Activated CD4-positive, alpha-beta T cell treated with anti-CD3 and anti-CD28 coated beads, Interleukin-2, Interleukin-6, amounts not matched to agents 100 ng/mL and 50 ng/mL, durations not matched to agents 16 hours and 8 hours (primary cell): ENCODE data around the gene NSUN2.
"Not testable (repeated sequence)": the region's sequence is repeated elsewhere in the genome, so short reads cannot be mapped to it uniquely, and the experiment has no call there.

ENCODE experiments used
- DNase-seq: peaks from one replicate; pipeline ENCODE4 v3.0.0-alpha.2; 2020

The NSUN2 gene

GRCh38 chr5:6632888-6633468 lies at the start of gene NSUN2, which contains the start of gene SRD5A1:
TSS of gene NSUN2 (minus strand) at chr5:6633044. CDS start at chr5:6632979, 65 bp downstream.
TSS of gene SRD5A1 (plus strand) at chr5:6633440. CDS start at chr5:6633577, 137 bp downstream.
- peak; percentile 93 for DNase-seq

GRCh38 chr5:6682239-6682638 lies 49.4 kb upstream of the NSUN2 start:
- no peak for DNase-seq

GRCh38 chr5:6681682-6682081 lies 48.8 kb upstream of the NSUN2 start:
- DNase-seq: no peak

- no peak for DNase-seq
These were observed 48.1 kb upstream of the NSUN2 start for GRCh38 chr5:6680922-6681321.

GRCh38 chr5:6678385-6678784 lies 45.5 kb upstream of the NSUN2 start:
- no peak for DNase-seq

DNA sequence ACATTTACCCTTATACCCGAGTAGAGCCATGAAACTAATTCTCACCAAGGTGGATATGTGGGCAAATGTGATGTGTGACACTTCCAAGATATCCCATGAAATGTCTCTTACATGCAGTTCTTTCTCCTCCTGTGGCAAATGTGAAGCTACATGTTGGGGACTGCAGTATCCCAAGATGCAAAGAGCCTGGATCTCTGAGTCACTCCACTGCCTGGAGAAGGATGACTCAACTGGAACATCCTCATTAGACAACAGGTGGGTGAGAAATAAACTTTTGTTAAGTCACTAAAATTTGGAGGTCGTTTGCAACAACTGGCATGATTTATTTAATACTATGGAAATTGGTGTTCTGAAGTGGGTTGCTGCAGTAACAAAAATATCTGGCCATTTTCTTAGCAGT lies 43.9 kb upstream of the NSUN2 start:
- DNase-seq: no peak

- no peak for DNase-seq
These were observed 43.1 kb upstream of the NSUN2 start for GRCh38 chr5:6675784-6676491.

- no peak for DNase-seq
These were observed 42.0 kb upstream of the NSUN2 start for GRCh38 chr5:6674886-6675285.

DNA sequence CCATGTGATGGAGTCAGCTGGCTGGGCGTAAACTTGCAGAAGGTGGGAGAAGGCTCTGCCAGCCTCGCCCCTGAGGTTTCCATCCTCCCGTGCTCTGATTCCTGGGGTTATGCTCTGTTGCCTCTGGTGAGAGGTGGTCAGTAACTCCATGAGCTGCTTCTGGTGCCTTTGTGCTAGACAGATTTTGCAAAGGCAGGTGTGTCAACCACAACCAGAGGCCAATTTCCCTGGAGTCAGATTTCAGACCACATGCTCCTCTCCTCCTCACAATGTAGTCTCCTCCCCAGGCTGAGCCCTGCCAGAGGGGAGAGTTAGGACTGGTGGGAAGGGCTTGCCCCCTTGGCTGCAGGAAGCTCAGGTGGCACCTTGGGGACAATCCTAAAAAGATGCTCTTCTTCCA lies 41.6 kb upstream of the NSUN2 start:
- no peak for DNase-seq

DNA sequence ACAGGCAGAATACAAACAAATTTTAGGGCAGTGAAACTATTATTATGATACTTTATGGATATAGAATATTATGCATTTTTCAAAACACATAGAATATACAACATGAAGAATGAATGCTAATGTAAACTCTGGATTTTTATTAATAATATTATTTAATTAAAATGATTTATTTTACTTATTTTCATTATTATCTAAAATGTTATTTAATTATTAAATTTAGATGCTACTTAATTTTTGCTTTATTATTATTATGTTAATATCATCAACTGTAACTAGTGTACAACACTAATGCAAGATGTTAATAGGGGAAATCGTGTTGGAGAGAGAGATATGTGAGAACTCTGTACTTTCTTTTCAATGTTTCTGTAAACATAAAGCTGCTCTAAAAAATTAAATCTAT lies 41.1 kb upstream of the NSUN2 start:
- no peak for DNase-seq

DNA sequence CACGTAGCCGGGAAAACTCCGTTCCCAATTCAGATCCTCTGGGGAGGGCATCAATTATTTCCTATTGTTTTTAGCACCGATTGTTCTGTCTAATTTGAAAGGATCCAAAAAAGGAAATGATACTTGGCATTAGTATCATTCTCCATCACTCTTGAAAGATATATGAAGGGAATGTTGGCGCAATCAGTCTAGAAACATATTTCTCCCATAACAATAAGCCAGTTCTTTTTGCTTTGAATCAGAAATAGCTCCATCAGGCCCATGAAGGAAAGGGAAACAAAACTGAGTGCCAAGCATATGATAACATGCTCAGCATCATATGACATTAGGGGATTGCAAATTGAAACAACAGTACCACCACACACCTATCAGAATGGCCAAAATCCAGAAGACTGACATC lies 40.2 kb upstream of the NSUN2 start:
- DNase-seq: no peak

DNA sequence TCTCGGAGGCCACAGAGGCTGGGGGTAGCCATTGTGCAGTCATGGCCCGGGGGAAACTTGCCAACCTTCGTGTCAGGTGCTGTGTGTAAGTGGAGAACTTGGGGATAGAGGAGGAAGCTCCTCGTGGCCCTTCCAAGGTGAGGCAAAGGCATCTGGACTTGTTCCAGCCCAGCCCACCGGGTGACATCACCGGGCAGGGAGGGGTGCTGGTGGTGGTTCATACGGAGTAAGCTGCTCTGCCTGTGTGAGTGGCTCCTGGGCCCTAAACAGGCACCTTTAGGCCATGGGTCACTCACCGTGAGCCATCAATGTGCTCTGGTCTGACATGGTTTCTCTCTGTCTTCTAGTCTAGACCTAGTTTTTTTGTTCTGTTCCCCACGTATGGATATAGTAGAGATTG lies 35.9 kb upstream of the NSUN2 start:
- DNase-seq: not testable (repeated sequence)

- DNase-seq: no peak
These were observed 34.8 kb upstream of the NSUN2 start for GRCh38 chr5:6667648-6668047.

- DNase-seq: no peak
These were observed 33.9 kb upstream of the NSUN2 start for GRCh38 chr5:6666762-6667161.

DNA sequence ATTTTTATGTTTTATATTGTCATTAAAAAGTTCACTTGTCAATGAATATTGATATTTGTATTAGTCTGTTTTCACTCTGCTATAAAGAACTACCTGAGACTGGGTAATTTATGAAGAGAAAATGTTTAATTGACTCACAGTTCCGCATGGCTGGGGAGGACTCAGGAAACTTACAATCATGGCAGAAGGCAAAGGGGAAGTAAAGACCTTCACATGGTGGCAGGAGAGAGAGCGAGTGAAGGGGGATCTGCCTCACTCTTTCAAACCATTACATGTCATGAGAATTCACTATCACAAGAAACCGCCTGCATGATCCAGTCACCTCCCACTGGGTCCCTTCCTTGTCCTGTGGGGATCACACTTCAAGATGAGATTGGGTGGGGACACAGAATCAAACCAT lies 27.8 kb upstream of the NSUN2 start:
- no peak for DNase-seq

- DNase-seq: no peak
These were observed 27.3 kb upstream of the NSUN2 start for GRCh38 chr5:6659941-6660684.

DNA sequence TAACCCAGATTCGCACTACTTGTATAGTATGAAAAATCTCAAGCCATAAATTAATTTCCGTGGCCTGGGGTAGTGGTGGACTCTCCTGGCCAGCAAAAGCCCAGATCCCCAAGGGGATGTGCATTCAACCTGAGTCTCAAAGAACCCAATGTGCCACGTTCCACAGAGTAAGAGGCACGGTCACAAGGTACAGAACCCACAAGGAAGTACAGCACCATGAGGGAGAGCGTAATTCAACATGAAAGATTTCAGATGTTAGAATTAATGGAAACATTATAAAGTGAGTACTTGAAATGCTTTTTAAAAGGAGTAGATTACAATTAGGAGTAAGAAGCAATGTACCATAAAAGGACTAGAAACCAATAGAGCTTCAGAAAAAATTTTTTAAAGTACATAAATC lies 23.8 kb upstream of the NSUN2 start:
- no peak for DNase-seq

- no peak for DNase-seq
These were observed 22.6 kb upstream of the NSUN2 start for GRCh38 chr5:6655432-6655831.

DNA sequence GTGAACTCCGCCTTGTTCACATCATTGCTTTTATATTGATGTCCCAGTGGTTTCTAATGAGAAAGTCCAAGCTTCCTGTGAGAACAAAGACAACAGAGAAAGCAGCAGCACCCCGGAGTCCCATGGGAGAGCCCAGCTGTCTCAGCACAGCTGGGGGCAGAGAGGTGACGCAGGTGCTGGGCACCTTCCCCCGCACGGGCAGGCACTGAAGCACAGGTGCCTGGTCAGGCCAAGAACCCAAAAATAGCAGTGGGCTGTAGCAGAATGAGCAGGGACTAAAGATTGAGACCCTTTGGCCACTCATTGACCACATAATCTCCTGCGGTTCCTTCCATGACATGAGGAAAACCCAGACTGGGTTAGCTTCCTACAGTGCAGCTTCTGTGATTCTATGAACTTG lies 19.2 kb upstream of the NSUN2 start:
- DNase-seq: no peak

DNA sequence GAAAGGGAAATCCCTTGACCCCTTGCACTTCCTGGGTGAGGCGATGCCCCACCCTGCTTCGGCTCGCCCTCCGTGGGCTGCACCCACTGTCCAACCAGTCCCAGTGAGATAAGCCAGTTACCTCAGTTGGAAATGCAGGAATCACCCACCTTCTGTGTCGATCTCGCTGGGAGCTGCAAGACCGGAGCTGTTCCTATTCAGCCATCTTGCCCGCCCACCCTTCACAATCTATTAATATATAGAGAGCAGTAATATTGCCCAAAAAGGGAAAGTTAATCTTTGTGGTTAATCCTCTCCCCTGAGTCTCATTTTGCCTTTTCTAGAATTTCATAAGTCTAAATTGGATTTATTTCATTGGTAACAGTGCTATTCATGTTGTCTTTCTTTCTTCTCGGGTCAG lies 16.8 kb upstream of the NSUN2 start:
- no peak for DNase-seq

- DNase-seq: no peak
These were observed 16.3 kb upstream of the NSUN2 start for GRCh38 chr5:6649186-6649585.

DNA sequence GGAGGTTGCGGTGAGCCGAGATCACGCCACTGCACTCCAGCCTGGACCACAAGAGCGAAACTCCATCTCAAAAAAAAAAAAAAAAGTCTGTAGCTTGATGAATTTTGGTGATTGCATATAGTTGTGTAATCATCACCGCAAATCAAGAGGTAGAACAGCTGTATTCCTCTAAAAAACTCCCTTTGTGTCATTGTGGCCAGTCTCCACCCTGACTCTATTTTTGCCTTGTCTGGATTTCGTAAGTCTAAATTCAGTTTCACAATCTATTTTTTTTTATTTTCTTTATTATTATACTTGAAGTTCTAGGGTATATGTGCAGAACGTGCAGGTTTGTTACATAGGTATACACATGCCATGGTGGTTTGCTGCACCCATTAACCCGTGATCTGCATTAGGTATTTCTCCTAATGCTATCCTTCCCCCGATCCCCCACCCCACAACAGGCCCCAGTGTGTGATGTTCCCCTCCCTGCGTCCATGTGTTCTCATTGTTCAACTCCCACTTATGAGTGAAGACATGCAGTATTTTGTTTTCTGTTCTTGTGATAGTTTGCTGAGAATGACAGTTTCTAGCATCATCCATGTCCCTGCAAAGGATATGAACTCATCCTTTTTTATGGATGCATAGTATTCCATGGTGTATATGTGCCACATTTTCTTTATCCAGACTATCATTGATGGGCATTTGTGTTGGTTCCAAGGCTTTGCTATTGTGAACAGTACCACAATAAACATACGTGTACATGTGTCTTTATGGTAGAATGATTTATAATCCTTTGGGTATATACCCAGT lies 12.9 kb upstream of the NSUN2 start:
- not testable (repeated sequence) for DNase-seq

GRCh38 chr5:6644794-6645241 lies 12.0 kb upstream of the NSUN2 start:
- DNase-seq: no peak
